Cardiac septum (tissue), 1 donor: ENCODE data around the gene SLC15A1. TPM values are rescaled to one million over a fixed set of nuclear protein-coding genes. Genes with fewer than 3 reads are reported as not detected.

ENCODE experiments used
- DNase-seq: peaks from one replicate; pipeline ENCODE4 v3.0.0-alpha.2; 2020; ENCODE audit warnings: low spot score
- intact Hi-C: fragments of 100-400 bp; cut with DNase I; formaldehyde crosslinking; loops from one replicate; pipeline ENCODE4 v1.14.0; 2022
- total RNA-seq: library from RNA; stranded (reverse); fragmentation: NEBNext Ultra II Directional; extraction: Animal tissue kit (Norgen Biotek cat#: 25700); gene quantifications from one replicate; pipeline ENCODE4 v1.2.1, GENCODE V29; 2021
- donor health status: DM: no; HTN: no; CAD: no.

SLC15A1 gene
- total RNA-seq, 1 donor from 2014 or later, result not detected

DNA sequence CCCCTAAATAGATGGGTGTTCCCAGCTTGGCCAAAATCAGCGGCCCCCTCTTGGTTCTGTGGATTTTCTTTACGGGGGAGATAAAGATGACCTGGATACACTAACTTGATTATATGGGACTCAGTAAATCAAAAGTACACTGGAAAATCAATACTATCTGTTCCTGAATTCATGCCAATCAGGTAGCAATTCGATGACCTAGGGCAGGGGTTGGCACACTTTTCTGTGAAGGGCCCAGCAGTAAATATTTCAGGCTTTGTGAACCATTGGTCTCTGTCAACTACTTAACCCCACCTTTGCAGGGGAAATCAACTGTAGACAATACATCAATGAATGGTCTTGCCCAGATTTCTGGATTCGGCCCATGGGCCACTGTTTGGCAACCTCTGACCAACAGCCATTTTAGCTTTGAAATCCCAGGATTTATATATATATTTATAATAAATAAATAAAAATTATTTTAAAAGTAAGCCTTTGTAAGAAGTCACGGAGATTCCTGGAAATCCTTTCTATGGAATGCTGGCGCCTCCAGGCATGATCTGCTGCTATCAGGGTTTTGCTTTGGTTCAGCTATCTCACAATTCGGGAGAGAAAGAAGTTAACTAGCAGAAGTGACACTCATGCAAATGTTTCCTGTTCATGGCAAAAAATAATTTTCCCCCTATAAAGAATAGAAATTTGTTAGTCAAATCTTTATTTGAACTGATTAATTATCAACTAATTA is 32.8 kb downstream of the SLC15A1 start:
- no peak for DNase-seq
- intact Hi-C loops, result no loop called here

DNA sequence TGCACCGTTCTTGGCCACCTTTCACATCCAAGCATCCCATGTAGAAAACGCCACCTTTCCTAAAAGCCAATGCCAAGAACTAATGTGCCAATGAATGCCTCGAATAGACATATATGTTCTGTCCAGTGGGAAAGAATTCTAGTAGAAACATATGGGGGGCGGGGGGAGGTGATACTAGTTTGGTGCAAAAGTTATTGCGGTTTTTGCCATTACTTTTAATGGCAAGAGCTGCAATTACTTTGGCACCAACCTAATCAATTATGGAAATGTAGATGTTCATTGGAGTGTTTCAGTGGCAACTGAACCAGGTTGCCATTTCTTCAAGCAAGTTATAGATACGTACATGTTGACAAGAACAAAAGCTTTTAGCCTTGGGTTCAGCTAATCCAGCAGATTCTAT is 34.6 kb downstream of the SLC15A1 start:
- intact Hi-C loops, result no loop called here
- no peak for DNase-seq

DNA sequence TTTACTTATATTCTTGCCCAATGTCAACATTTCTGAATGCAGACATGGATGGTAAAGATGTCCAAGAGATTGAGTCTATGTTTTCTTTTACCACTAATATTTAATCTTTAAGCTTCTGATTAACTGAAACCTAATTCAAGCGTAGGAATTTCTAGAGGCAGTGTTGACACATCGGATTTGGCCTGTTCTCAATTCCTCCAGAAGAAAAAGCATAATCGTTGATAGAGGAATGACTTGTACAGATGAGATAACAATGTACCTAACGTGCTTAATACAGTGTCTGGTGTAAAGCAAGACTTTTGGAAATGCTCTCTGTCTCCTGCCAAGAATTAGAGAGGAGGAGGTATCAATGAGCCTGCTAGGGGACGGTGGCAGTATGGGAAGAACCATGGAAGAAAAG is 35.2 kb downstream of the SLC15A1 start:
- intact Hi-C loops, result no loop called here
- no peak for DNase-seq

DNA sequence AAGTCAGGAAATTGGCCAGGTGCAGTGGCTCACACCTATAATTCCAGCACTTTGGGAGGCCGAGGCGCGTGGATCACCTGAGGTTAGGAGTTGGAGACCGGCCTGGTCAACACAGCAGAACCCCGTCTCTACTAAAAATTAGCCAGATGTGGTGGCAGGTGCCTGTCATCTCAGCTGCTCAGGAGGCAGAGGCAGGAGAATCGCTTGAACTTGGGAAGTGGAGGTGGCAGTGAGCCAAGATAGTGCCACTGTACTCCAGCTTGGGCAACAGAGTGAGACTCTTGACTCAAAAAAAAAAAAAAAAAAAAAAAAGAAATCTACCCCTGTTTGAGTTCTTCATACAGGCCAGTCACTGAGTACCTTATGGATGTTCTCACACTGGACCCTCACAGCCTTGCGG is 42.0 kb downstream of the SLC15A1 start:
- intact Hi-C loops, result no loop called here
- no peak for DNase-seq

DNA sequence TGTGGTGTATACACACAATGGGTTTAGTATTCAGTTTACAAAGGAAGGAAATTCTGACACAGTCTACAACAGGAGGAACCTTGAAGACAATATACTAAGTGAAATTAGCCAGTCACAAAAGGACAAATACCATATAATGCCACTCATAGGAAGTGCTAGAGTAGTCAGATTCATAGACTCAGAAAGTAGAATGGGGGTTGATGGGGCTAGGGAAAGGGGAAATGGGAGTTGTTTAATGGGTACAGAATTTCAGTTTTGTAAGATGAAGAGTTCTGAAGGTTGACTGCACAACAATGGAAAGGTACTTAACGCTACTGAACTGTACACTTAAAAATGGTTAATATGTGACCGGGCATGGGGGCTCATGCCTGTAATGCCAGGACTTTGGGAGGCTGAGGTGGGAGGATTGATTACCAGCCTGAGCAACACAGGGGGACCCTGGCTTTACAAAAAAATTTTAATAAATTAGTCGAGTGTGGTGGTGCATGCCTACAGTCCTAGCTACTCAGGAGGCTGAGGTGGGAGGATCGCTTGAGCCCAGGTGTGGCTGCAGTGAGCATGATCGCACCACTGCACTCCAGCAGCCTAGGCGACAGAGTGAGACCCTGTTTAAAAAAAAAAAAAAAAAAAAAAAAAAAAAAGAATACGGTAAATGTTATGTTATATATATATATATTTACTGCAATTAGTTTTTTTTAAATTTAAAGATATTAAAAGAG is 45.0 kb downstream of the SLC15A1 start:
- no peak for DNase-seq
- intact Hi-C loops, result no loop called here

DNA sequence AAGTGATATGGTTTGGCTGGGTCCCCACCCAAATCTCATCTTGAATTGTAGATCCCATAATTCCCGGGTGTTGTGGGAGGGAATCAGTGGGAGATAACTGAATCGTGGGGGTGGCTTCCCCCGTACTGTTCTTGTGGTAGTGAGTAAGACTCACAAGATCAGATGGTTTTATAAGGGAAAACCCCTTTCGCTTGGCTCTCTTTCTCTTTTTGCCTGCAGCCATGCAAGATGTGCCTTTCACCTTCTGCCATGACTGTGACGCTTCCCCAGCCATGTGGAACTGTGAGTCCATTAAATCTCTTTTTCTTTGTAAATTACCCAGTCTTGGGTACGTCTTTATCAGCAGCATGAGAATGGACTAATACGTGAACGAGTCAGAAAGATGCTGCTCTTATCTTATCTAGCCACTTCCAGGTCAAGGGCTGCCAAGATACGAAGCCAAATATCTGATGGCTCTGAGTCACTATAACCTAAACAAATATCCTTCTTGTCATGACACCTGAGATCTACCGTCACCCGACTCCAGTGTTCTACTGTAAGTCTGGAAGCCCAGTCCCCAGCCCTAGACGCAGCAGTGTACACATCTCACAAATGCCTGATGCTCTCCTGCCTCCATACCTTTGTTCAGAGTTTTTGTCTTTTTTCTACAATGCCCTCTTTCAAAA is 45.9 kb downstream of the SLC15A1 start:
- no peak for DNase-seq
- intact Hi-C loops, result no loop called here

DNA sequence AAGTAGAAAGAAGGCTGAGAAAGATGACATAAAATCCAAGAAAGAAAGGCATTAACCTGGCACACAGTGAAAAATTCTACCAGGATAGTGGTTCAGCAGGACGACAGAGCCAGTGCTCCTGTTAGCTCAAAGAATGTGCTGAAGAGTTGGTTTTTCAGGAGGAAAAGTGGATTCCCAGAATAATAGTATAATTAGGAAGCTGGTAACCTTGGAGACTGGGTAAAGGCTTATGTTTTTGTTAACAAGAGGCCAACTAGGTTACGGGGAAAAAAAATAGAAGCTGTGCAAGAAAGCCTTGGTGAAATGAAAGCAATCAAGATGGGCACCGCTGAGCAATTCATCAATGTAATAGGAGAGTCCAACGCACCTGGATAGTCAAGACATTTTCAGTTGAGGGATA is 54.7 kb downstream of the SLC15A1 start:
- DNase-seq, result no peak
- intact Hi-C loops, result no loop called here

DNA sequence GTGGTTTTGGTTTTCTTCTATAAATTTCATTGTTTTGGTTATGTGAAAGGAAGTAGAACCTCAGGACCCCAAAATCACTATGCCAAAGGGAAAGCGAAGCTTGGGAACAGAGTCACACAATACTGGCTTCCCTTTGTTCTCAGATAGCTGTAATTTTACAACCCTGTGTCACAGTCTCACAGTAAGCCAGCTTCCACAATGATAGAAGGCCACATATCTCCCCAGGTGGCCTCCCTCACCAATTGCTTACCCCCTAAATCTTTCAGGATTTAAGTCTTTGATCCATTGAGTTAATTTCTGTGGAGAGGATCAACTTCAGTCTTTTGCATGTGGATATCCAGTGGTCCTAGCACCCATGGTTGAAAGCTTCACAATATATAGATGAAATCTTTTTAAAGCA is 58.7 kb downstream of the SLC15A1 start:
- no peak for DNase-seq
- intact Hi-C loops, result no loop called here

DNA sequence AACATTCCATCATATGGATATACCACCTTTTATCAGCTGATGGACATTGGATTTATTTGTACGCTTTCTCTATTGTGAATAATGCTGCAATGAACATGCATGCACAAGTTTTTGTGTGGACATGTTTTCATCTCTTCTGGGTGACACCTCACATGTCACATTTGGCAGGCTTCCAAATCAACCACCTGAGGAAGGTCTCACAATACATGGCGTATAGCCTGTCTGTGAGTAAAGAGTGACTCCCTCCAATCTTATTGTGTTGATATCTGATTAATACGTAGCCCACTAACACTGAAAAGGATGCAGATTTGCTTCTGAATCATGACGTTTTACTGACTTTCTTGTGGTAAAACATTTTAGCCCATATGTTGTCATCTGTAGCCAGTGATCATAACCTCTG is 61.1 kb downstream of the SLC15A1 start:
- intact Hi-C loops, result no loop called here

DNA sequence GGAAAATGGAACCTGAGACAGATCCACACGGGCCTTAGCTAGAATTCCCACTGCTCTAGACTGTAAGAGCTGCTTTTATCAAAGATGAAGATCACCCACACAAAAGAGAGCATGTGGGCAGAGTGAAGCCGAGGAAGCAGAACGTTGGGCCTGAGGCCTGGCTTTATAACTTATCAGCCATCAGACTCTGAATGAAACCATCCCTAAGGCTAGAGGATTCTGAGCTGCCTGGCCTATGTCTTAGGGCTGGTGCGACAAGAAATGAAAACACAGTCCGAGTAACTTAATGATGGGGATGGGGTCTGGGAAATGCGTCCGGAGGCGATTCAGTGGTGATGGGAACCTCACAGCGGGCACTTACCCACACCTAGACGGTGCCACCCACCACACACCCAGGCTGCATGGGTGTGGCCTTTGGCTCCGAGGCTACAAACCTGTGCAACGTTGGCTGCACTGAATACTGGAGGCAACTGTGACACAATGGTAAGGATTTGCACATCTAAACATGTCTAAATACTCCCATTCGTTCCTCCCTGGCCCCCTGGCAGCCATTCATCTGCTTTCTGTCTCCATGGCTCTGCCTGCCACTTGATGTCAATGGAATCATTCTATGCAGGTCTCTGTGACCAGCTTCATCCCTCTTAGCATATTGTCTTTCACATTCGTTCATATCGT is 62.0 kb downstream of the SLC15A1 start:
- no peak for DNase-seq
- intact Hi-C loops, result no loop called here

More for the DNA sequence above, 61.1 kb downstream of the SLC15A1 start:
- DNase-seq, result no peak

DNA sequence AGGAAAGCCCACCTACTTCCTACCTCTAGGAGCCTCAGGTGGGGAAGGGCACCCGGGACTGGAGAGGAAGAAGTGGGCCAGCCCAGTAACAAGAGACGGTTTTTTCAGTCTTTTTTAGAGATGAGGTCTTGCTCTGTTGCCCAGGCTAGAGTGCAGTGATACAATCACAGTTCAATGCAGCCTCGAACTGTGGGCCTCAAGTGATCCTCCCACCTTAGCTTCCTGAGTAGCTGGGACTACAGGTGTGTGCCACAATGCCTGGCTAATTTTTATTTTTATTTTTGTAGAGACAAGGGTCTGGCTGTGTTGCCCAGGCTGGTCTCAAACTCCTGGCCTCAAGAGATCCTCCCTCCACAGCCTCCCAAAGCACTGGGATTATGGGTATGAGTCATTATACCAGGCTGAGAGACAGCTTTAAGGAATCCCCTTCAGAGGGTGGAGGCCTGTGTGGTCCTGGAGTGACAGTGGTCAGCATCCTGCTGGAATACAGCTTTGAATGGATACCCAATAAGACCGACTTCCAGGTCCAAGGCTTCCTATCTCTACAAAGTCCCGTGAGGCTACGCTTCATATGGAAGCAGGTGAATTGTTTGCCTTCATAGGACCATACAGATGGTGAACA is 63.0 kb downstream of the SLC15A1 start:
- intact Hi-C loops, result no loop called here

DNA sequence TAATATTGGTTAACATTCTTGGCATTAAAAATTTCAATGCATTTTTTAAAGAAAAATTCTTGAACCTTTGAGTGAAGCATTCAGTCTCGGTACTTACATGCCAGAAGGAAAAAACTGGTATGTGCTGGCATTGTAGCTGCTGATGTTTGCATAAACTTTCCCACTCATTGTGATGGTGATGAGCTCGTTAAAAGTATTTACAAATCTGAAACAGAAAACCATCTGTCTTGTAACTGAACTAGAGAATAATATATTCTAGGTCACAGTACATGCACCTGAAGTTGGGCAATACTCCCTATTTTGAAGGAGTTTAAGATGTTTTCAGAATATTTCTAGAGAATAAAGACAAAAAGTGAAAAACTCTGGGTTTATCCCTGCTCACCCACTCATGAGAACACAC is 64.1 kb downstream of the SLC15A1 start:
- DNase-seq, result no peak
- intact Hi-C loops, result no loop called here

More for the DNA sequence above, 63.0 kb downstream of the SLC15A1 start:
- no peak for DNase-seq

DNA sequence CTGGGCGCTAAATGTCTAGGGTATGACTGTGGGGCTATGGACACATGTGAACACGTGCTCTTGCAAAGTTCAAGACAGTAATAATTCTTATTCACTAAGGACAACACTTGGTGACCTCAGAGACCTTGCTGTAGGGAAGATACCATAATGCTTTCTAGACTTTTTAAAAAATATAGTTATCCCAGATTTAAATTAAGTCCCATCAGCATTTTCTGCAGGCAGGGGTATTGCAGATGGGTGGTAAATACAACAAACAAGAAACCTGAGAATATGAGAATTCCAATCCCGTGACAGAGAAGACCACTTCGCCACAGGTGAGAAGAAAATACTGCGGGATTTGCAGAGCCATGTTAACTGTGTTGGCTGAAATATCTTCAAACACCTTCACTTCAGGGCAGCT is 65.2 kb downstream of the SLC15A1 start:
- DNase-seq, result no peak
- intact Hi-C loops, result no loop called here

DNA sequence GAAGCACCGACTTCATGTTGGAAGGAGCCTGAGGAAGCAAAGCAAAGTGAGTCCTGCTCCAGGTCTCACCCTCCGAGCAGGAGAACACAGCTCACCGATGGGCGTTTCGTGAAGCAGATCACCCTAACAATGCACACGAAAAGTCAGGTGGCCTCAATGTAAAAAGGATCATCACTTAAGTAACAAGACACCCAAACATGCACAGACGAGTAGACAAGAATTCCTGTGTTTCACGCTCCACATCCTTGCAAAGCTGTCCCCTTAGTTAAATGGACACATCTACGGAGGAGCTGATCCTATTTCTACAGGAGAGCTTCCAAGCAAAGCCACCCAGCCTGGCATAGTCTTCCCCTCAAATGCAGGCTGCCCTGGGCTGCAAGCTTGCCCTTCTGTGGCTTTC is 66.2 kb downstream of the SLC15A1 start:
- DNase-seq, result no peak
- intact Hi-C loops, result no loop called here

DNA sequence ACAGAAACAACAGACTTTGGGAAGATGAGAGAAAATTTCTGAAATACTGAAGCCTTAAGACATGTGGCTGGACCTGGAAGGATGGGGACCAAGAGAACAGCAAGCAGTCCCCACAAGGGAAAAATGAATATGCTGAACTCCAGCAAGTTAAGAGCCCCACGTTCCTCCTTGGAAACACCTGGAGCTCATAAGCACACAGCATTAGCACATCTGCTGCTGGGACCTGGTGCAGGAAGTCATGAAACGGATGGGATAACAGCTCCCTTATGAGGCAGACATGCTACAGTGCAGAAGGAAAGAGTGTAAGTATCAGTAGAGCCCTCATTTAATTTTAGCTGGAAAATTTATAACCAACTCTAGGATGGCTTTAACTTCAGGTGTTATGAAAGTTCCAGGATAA is 67.3 kb downstream of the SLC15A1 start:
- intact Hi-C loops, result no loop called here
- no peak for DNase-seq

DNA sequence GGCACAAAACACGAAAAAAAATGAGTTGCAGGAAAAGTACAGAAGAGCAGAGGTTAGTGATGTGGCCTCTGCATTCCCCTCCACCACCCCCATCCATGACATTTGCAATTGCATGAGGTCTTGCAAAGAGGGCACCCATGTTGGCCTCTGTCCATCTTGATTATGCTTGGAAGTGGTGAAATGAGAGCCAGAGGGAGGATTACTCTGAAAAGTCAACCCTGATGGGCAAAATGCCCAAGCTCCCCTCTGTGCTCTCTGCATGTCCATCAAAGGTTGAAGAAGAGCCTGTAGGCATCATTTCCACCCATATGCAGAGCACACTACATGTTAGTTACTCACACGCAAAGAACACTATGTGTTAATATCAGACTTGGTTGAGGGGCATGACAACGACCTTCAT is 71.4 kb downstream of the SLC15A1 start:
- intact Hi-C loops, result no loop called here
- no peak for DNase-seq

DNA sequence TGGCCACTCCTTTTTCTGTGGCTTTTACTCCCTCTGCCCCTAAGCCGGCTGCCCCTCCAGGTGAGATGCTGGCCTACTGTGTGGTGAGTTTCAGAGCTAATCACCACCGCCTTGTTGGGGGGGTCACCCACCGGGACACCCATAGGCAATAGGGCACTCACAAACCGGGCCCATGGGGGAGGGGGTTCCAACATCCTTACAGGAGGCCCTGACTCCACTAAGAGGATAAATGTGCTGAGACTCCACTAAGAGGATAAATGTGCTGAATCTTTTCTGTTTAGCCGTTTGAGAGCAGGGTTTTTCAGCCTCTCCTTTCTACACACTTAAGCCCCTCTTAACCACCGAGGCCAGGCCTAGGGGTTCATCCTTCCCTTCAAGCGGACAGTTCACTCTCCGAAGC is 73.7 kb downstream of the SLC15A1 start:
- intact Hi-C loops, result no loop called here
- DNase-seq, result no peak

DNA sequence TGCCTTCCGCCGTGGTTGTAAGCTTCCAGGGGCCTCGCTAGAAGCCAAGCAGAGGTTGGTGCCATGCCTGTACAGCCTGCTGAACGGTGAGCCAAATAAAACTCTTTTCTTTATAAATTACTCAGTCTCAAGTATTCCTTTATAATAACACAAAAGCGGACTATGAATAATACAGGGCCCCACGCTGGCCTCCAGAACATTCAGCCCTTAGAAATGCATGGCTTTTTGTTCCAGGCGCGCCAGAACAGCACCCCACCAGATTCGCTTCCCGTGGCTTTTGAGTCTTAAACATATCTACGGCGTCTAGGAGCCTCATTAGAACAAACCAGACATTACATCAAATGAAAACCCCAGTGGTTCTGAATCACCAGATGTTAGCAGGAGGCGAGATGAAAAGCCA is 75.1 kb downstream of the SLC15A1 start:
- DNase-seq, result no peak
- intact Hi-C loops, result no loop called here

DNA sequence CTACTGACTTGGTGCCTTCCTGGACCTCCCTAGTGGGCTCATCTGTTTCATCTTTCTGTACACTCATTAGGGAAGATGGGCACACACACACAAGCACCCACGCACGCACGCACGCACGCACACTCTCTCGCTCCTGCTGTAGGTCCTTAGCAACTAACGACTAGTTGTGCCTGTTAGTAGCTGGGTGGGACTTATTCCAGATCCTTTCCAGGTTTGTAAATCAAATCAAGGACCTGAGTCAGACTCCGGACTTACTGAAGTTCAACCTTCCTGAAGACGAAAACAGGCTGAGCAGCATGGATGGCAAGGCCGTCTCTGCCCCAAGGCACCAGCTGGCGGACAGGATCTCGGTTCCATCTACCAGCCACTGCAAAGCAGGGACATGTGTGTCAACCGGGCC is 76.2 kb downstream of the SLC15A1 start:
- intact Hi-C loops, result no loop called here
- DNase-seq, result no peak

DNA sequence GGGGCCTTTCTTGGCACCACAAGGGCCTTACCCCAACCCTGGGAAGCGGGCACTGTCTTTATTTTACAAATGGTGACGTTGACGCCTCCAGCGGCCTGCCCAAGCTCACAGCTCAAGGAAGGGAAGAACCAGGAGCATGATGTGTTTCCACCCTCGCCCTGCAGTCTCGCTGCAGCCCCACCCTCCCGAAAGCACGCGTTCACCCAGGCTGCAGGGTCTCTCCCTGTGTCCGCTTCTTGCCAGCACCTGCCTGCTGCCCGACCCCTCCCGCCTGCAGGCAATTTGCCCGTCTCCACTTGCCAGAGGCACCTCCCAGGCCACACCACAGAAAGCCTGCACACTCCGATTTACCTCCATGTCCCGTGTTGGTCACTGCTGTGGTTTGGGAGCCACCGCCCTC is 76.6 kb downstream of the SLC15A1 start:
- DNase-seq, result no peak
- intact Hi-C loops, result no loop called here
